Small intestine (tissue), 7 donors: Measurements from ENCODE around the gene ATP6V1B1. TPM values are rescaled to one million over a fixed set of nuclear protein-coding genes. Genes with fewer than 3 reads are reported as not detected.

Experiments
- DNase-seq, 2 donors: peaks; one replicate each; pipeline versions ENCODE4 v3.0.0 to v3.0.0-alpha.2; 2013
- FAIRE-seq: peaks from 2 replicates; lab custom pipeline; 2012; peaks lifted over from hg19 to GRCh38; lab: Jason Lieb, UNC
- H3K27ac ChIP-seq, 3 donors: one replicate each; pipeline ENCODE4 v1.5.1; 2013; ENCODE audit warnings: low read length in 2 of 3, mild to moderate bottlenecking in 2 of 3, control low read depth in 1 of 3, inconsistent platforms in 1 of 3, low read depth in 1 of 3, moderate library complexity in 1 of 3
- H3K27me3 ChIP-seq, 3 donors: one replicate each; pipeline ENCODE4 v1.6.1; 2013; ENCODE audit warnings: low read length in 3 of 3, inconsistent platforms in 1 of 3; ENCODE audit not compliant: control insufficient read depth in 3 of 3, insufficient read depth in 3 of 3
- H3K36me3 ChIP-seq, 3 donors: one replicate each; pipeline ENCODE4 v1.6.1; 2013; ENCODE audit warnings: low read length in 3 of 3, inconsistent platforms in 1 of 3, low read depth in 1 of 3, mild to moderate bottlenecking in 1 of 3, moderate library complexity in 1 of 3; ENCODE audit not compliant: control insufficient read depth in 3 of 3, insufficient read depth in 2 of 3
- H3K4me1 ChIP-seq, 3 donors: one replicate each; pipeline ENCODE4 v1.6.1; 2013; ENCODE audit warnings: low read length in 2 of 3, inconsistent platforms in 1 of 3, low read depth in 1 of 3, mild to moderate bottlenecking in 1 of 3, moderate library complexity in 1 of 3; ENCODE audit not compliant: control insufficient read depth in 3 of 3, insufficient read depth in 2 of 3
- H3K4me3 ChIP-seq, 3 donors: one replicate each; pipeline ENCODE4 v1.5.1; 2013; ENCODE audit warnings: low read length in 3 of 3, control low read depth in 1 of 3, inconsistent platforms in 1 of 3, low read depth in 1 of 3, mild to moderate bottlenecking in 1 of 3, moderate library complexity in 1 of 3
- H3K9me3 ChIP-seq, 2 donors: one replicate each; pipeline ENCODE4 v1.6.1; 2013; ENCODE audit warnings: low read depth in 1 of 2, low read length in 1 of 2; ENCODE audit not compliant: control insufficient read depth in 2 of 2, insufficient read depth in 1 of 2
- WGBS, 3 donors: extraction: QIAGEN DNeasy Blood & Tissue Kit; methylation state at CpG; one replicate each; pipeline ENCODE4 v1.1.7; 2013; 5-methylcytosine and 5-hydroxymethylcytosine counted together
- polyA plus RNA-seq, 4 donors: library from polyadenylated mRNA; stranded (reverse) in 3 of 4; unstranded in 1 of 4; fragments of 200-250 nt in 3 of 4; fragments of 120-200 nt in 1 of 4; gene quantifications; one replicate each; pipeline versions ENCODE4 v1.2.1 to v1.2.3, GENCODE V29; 2013
- donor health status: healthy with polysubstance abuse.
- donor health status: control.
- donor health status: control.
- donor health status: Bipolar disorder and iron deficiency.
- donor health status: healthy.

Gene ATP6V1B1
- polyA plus RNA-seq, 4 donors = 0.21 to 2.5 TPM; not detected in 2

- Histone ChIP-seq H3K4me3 (no peak overlapping the region), H3K9me3 (no peaks in the 10 kb centered on the region), H3K4me1 (no peaks in the 10 kb centered on the region), H3K27me3 (peaks cover 0 to 27% (median 18%) of the 10 kb centered on the region in 3 donors), H3K27ac (no peak overlapping the region), H3K36me3 (no peaks in the 10 kb centered on the region)
- no peak for DNase-seq
- no peak for FAIRE-seq
- WGBS, 3 donors = 62 to 81% (median 68%) methylated on average over 8 to 10 of the region's 10 CpGs
These were observed 1.5 kb downstream of the ATP6V1B1 start for GRCh38 chr2:70936979-70937811.

GRCh38 chr2:70937866-70938585, 2.3 kb downstream of the ATP6V1B1 start:
- no peak for DNase-seq
- Histone ChIP-seq H3K36me3 (no peaks in the 10 kb centered on the region), H3K4me3 (no peak overlapping the region), H3K27ac (no peak overlapping the region), H3K27me3 (peaks cover 0 to 27% (median 18%) of the 10 kb centered on the region in 3 donors), H3K4me1 (no peaks in the 10 kb centered on the region), H3K9me3 (no peaks in the 10 kb centered on the region)
- FAIRE-seq = no peak
- 63 to 70% (median 69%) methylated on average over 9 to 10 of the region's 10 CpGs for WGBS, 3 donors

DNA sequence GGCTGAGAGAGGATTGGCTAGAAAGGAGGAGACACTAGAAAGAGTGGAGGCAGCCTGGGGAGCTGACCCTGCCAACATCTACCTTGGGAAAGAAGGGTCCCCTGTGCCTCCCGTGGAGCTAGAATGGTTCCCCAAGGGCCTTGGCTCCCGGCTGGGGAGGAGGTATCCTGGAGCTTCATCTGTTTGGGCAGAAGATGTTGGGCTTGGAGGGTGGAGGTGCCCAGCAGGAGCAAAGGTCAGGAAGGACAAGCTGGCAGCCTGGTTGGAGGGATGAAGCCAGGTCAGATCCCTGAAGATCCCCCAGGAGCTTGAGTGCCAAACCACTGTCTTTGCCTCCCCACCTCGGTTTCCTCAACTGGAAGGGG, 2.9 kb downstream of the ATP6V1B1 start:
- no peak overlapping the region for H3K27ac ChIP-seq

GRCh38 chr2:70939001-70939838, 3.5 kb downstream of the ATP6V1B1 start:
- FAIRE-seq = no peak
- H3K27me3 ChIP-seq = peaks cover 0 to 29% (median 18%) of the 10 kb centered on the region in 3 donors
- H3K4me3 ChIP-seq = no peak overlapping the region
- H3K27ac ChIP-seq = no peak overlapping the region
- H3K9me3 ChIP-seq = no peaks in the 10 kb centered on the region
- no peaks in the 10 kb centered on the region for H3K4me1 ChIP-seq
- WGBS, 3 donors = 32 to 54% (median 43%) methylated on average over 25 to 30 of the region's 30 CpGs
- no peak for DNase-seq
- H3K36me3 ChIP-seq = no peaks in the 10 kb centered on the region

More for the DNA sequence above, 2.9 kb downstream of the ATP6V1B1 start:
- peaks cover 0 to 27% (median 18%) of the 10 kb centered on the region in 3 donors for H3K27me3 ChIP-seq
- no peaks in the 10 kb centered on the region for H3K4me1 ChIP-seq
- no peak for FAIRE-seq
- no peaks in the 10 kb centered on the region for H3K36me3 ChIP-seq
- H3K4me3 ChIP-seq = no peak overlapping the region
- WGBS, 3 donors = 37 to 53% (median 44%) methylated on average over 3 of the region's 3 CpGs
- no peaks in the 10 kb centered on the region for H3K9me3 ChIP-seq
- no peak for DNase-seq

DNA sequence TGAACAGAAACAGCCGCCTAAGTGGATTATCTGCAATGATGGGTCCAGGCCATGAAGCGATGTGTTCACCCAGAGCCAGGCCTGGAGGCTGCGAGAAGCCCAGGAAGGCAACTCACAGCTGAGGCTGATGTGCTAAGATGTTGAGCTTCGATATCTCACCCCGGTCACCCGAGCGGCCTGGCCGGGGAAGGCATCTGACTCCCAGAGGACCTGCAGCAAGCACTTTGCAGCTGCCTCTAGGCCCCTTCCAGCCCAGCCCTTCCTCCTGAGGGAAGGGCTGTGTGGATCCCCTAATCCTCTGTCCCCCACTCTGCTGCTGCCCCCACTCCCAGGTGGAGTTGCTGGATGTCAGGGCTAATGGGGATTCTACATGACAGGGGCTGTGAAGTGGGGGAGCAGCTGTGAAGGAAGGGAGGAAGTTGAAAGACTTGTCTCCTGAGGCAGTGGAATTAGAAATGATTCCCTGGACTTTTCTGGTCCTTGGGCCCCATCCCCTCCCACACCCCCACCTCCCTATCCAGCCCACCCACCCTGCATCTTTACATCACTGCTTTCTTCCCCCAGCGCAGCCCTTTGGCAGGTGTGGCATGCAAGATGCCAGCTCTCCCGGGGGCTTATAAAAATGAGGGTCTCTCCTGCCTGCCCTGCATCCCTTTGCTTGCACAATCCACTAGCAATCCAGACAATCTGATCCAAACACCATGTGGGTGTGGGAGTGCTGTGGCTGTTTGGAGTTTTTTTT, 4.3 kb downstream of the ATP6V1B1 start:
- Histone ChIP-seq H3K4me1 (no peaks in the 10 kb centered on the region), H3K9me3 (no peaks in the 10 kb centered on the region), H3K36me3 (no peaks in the 10 kb centered on the region), H3K27me3 (peaks cover 0 to 30% (median 18%) of the 10 kb centered on the region in 3 donors), H3K4me3 (no peak overlapping the region), H3K27ac (no peak overlapping the region)
- DNase-seq (no peak), FAIRE-seq (no peak)
- 74 to 80% (median 80%) methylated on average over 10 of the region's 10 CpGs for WGBS, 3 donors

DNA sequence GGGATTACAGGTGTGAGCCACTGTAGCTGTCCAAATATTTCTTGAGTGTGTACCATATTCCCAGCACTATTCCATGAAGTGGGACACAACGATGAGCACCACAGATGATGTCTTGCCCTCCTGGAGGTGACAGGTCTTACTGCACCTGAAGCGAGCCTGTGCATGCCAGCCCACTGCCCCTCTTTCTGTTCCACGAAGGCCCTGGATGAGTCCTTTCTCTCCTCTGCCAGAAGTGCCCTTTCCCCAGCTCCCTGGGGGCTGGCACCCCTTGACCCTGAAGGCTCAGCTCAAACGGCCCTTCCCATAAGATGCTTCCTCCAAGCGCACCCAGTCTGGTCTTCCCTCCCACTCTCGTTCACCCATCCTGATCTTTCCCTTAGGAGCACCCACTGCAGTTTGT, 5.5 kb downstream of the ATP6V1B1 start:
- Histone ChIP-seq H3K27ac (no peak overlapping the region), H3K36me3 (no peaks in the 10 kb centered on the region), H3K4me3 (no peak overlapping the region), H3K27me3 (peaks cover 0 to 34% (median 18%) of the 10 kb centered on the region in 3 donors), H3K4me1 (no peaks in the 10 kb centered on the region), H3K9me3 (no peaks in the 10 kb centered on the region)
- WGBS, 3 donors = 71 to 79% (median 73%) methylated on average over 6 of the region's 6 CpGs
- FAIRE-seq = no peak
- no peak for DNase-seq

DNA sequence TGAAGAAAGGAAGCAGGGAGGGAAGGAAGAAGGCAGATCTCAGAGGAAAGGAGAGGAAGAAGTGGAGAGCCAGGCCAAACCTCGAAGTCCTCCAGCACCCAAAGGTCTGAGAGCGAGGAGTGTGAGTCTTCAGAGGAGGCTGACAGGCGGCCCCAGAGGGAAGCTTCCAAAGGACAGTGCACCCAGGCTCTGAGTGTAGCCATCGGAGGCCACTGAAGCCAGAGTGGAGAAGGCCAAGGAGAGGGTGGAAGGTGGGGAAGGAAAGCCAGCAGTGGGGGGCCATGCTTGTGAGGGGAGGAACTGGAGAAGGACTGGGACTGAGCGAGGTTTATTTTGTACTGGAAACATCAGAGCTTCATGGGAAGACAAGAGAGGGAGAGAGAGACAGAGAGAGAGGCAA, 6.0 kb downstream of the ATP6V1B1 start:
- no peak overlapping the region for H3K27ac ChIP-seq
- DNase-seq (no peak), FAIRE-seq (no peak)
- 73 to 81% (median 81%) methylated on average over 5 of the region's 5 CpGs for WGBS, 3 donors
- H3K4me3 ChIP-seq = no peak overlapping the region
- H3K36me3 ChIP-seq = no peaks in the 10 kb centered on the region
- no peaks in the 10 kb centered on the region for H3K4me1 ChIP-seq
- H3K9me3 ChIP-seq = no peaks in the 10 kb centered on the region
- peaks cover 0 to 38% (median 18%) of the 10 kb centered on the region in 3 donors for H3K27me3 ChIP-seq
